ENCODE measurements around the gene TRIM66. TPM values are rescaled to one million over a fixed set of nuclear protein-coding genes. Genes with fewer than 3 reads are reported as not detected.

The TRIM66 gene
- polyA plus RNA-seq, 4 donors = 5.2 to 9.9 (median 5.3) TPM

- no peak for DNase-seq (ENCODE audit: low read depth in 4 of 4, low spot score in 3 of 4)
Measured at GRCh38 chr11:8584082-8584481, 98.4 kb downstream of the TRIM66 start.

DNA sequence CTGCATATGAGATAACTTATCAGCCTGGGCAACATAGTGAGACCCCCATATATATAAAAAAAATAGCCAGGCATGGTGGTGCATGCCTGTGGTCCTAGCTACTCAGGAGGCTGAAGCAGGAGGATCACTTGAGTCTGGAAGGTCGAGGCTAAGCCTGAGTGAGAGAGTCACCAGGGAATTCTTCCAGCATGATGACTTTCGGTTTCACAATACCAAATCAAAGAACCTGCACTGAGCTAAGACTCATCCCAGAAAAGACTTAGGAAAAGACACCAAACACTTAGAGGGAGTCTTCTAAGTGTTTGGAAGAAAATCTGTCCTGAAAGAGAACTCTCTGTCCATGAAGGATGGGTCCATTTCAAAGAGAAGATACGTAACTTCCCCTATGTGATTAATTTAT, 101.2 kb downstream of the TRIM66 start:
- no peak for DNase-seq (ENCODE audit: low read depth in 4 of 4, low spot score in 3 of 4)

DNA sequence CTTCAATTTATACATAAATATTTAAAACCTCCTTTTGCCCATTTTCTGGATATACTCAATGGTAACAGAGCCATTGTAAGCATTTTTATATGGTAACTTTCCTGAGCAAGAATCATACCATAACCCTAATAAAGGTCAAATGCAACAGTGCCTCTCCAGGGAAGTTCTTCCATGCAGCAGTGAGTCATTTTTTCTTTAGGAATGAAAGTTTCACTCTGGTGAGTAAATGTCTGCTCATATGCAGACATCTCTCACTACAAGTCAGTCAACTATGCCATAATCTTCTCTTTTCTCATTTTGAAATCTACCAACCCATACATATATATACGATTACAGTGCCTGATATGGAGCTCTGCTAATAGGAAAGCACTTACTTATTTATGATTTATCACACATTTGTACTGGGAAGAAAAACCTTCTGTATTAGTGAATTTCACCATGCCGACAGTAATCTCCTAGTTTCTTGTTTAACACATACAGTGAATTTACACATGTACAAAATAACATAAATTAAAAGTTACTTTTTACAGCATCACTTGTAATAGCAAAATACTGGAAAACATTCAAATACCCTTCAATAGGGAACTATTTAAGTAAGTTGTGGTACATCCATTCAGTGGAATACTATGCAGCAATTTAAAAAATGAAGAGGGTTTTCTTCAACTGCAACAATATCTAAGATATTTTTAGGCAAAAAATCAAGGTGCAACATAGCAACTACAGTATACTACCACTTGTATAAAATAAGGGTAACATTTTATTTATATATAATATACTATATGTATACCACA, 104.5 kb downstream of the TRIM66 start:
- DNase-seq (ENCODE audit: low read depth in 4 of 4, low spot score in 3 of 4) = no peak

DNA sequence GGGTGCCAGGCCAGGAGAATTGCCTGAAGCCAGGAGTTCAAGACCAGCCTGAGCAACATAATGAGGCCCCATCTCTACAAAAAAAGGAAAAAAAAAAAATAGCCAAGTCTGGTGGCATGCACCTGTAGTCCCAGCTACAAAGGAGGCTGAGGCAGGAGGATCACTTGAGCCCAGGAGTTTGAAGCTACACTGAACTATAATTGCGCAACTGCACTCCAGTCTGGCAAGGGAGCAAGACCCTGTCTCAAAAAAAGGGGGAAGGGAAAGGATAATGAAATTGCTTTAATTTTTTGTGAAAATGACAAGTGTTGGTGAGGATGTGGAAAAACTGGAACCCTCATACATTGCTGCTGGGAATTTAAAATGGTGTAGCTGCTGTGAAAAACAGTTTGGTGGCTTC, 107.7 kb downstream of the TRIM66 start:
- no peak for DNase-seq (ENCODE audit: low read depth in 4 of 4, low spot score in 3 of 4)

- no peak for DNase-seq (ENCODE audit: low read depth in 4 of 4, low spot score in 3 of 4)
Measured at GRCh38 chr11:8573777-8574176, 108.7 kb downstream of the TRIM66 start.

DNA sequence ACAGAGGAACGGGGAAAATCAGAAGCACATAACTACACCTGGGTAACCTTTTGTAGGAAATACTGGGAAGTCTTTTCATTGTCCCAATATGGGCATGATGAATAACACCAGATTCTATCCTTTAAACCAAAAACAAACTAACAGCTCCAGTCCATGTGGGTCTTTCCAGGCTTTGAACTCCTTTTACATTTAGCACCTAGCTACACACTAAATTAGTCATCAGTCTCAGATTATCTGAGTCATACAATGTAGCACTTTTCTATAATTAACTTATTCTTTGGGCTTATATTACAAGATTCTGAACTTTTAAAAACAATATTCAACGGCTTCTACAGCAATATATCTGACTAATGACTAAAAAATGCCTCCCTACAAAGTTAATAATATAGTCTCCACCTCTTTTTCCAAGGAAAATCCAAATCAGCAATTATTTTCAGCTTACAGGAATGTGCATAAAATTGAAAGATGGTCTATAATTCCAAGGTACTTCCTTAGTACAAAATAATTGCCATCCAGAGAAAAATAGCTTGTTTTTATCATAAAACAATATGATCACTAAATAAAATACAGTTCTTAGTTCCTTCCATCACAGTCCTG, 114.8 kb downstream of the TRIM66 start:
- no peak for DNase-seq (ENCODE audit: low read depth in 4 of 4, low spot score in 3 of 4)

DNA sequence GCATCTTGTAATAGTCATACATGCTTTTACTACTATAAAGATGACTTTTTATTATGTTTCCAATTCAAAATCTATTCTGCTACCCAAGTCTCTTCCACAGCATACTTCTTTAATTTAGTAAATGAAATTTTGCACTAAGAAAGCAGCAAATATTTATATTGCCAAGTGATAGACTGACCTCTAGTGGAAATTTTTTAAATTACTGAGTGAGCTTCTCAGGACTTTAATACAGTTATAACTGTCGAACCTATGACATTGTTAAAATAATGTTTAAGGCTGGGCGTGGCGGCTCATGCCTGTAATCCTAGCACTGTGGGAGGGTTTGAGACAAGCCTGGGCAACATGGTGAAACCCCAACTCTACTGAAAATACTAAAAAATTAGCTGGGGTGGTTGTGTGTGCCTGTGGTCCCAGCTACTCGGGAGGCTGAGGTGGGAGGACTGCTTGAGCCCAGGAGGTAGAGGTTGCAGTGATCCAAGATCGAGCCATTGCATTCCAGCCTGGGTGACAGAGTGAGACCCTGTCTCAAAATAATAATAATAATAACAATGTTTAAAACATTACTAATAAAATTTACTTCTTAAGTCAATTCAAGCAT, 115.8 kb downstream of the TRIM66 start:
- peak in 2 of 4 donors; percentile 11 to 29 for DNase-seq (ENCODE audit: low read depth in 4 of 4, low spot score in 3 of 4)

- no peak for DNase-seq (ENCODE audit: low read depth in 4 of 4, low spot score in 3 of 4)
Measured at GRCh38 chr11:8564526-8564925, 117.9 kb downstream of the TRIM66 start.

Other genes starting within 250 kb of the TRIM66 start
- gene STK33, start 88.4 kb downstream of the TRIM66 start, polyA plus RNA-seq (ENCODE audit: insufficient read length in 4 of 4) = 10 to 100 TPM; 15.9 to 30.6 (median 28.3) TPM
- 1,000 to 10,000 TPM; 1,936 to 2,183 (median 2,089) TPM for gene RPL27A, start 127 bp upstream of the TRIM66 start, polyA plus RNA-seq (ENCODE audit: insufficient read length in 4 of 4)
- gene AKIP1, start 228.5 kb upstream of the TRIM66 start, polyA plus RNA-seq (ENCODE audit: insufficient read length in 4 of 4) = 10 to 100 TPM; 18.0 to 22.0 (median 18.3) TPM

All from left renal pelvis (tissue), 4 donors.